HCT116 (cell line): ENCODE data around the gene RUNDC1. TPM values are rescaled to one million over a fixed set of nuclear protein-coding genes. Genes with fewer than 3 reads are reported as not detected.
A peak's percentile ranks its signal among the peaks of the same experiment; 100 is the strongest.

Source experiments
- ATAC-seq: fragments of 200-7000 bp; cut with Tn5 transposase; 2 replicates; pipeline ENCODE4 v1.9.1; 2020; ENCODE audit warnings: mild to moderate bottlenecking, moderate library complexity
- BruUV-seq: library from RNA; stranded (reverse); fragments of 400-500 nt; replicated peaks from 2 replicates; lab custom pipeline; 2021; lab: Mats Ljungman, UMichigan
- CTCF ChIA-PET: fragments of 300-600 bp; sonication (Branson Sonifier 250); formaldehyde crosslinking; loops from one replicate; lab custom pipeline; 2021; ENCODE audit warnings: antibody characterized with exemption; lab: Charles Lee
- POLR2A ChIA-PET: fragments of 300-600, 350-600 bp; sonication (Branson Sonifier 250); formaldehyde crosslinking; loops from one replicate; lab custom pipeline; 2021; ENCODE audit warnings: antibody characterized with exemption; lab: Charles Lee
- RAD21 ChIA-PET, 2 experiments: fragments of 300-600 bp; sonication (Branson Sonifier 250); formaldehyde crosslinking; loops; one replicate each; lab custom pipeline; 2023; ENCODE audit warnings: low total read pairs in 2 of 2; ENCODE audit not compliant: uncharacterized antibody in 2 of 2, unreplicated experiment in 2 of 2, low non-redundant PET in 1 of 2; lab: Charles Lee
- DNase-seq: peaks from one replicate; pipeline ENCODE4 v3.0.0-alpha.2; 2010; ENCODE audit warnings: low read depth, low spot score
- H2AFZ ChIP-seq: fragments of 200-600 bp; shearing (Covaris generic), sonication (generic); 2 replicates; pipeline ENCODE4 v1.6.1; 2017; ENCODE audit warnings: low read depth, mixed run types, mixed read lengths, antibody characterized with exemption, low read length; ENCODE audit not compliant: poor library complexity, severe bottlenecking
- H3K27ac ChIP-seq: 2 replicates; pipeline ENCODE4 v1.5.1; 2012; ENCODE audit warnings: low read depth, low read length
- H3K27me3 ChIP-seq: fragments of 200-600 bp; sonication (generic); 2 replicates; pipeline ENCODE4 v1.6.1; 2016; ENCODE audit warnings: mixed run types, low read length, mixed read lengths; ENCODE audit not compliant: insufficient read depth
- H3K36me3 ChIP-seq, 2 experiments: fragments of 200-500 bp in 1 of 2; fragments of 200-600 bp in 1 of 2; sonication (Bioruptor generic) in 1 of 2; sonication (generic) in 1 of 2; 2 replicates each; pipeline versions ENCODE4 v1.5.1 to v1.6.1; 2014 to 2016; ENCODE audit warnings: low read length in 2 of 2, inconsistent platforms in 1 of 2, mixed read lengths in 1 of 2, mixed run types in 1 of 2; ENCODE audit not compliant: insufficient read depth in 2 of 2, control insufficient read depth in 1 of 2
- H3K4me1 ChIP-seq, 2 experiments: fragments of 200-600 bp in 1 of 2; sonication (generic) in 1 of 2; 2 replicates each; pipeline versions ENCODE4 v1.5.1 to v1.6.1; 2012 to 2017; ENCODE audit warnings: low read length in 2 of 2, inconsistent platforms in 1 of 2, mild to moderate bottlenecking in 1 of 2, mixed read lengths in 1 of 2, mixed run types in 1 of 2, moderate library complexity in 1 of 2; ENCODE audit not compliant: insufficient read depth in 2 of 2, control insufficient read depth in 1 of 2
- H3K4me2 ChIP-seq: fragments of 200-600 bp; sonication (generic); 2 replicates; pipeline ENCODE4 v1.6.1; 2017; ENCODE audit warnings: mixed run types, low read length, mixed read lengths
- H3K4me3 ChIP-seq, 2 experiments: fragments of 200-600 bp in 1 of 2; sonication (generic) in 1 of 2; replicated peaks in 1 of 2; 2 replicates each; pipeline ENCODE4 v1.5.1; 2011 to 2016; ENCODE audit warnings: low read length in 2 of 2, control low read depth in 1 of 2, low read depth in 1 of 2, mild to moderate bottlenecking in 1 of 2, mixed read lengths in 1 of 2, mixed run types in 1 of 2
- H3K79me2 ChIP-seq: fragments of 200-600 bp; sonication (generic); 2 replicates; pipeline ENCODE4 v1.6.1; 2017; ENCODE audit warnings: mild to moderate bottlenecking, mixed run types, low read length, moderate library complexity, mixed read lengths; ENCODE audit not compliant: insufficient read depth
- H3K9ac ChIP-seq: fragments of 200-600 bp; sonication (generic); 2 replicates; pipeline ENCODE4 v1.6.1; 2016; ENCODE audit warnings: low read length, mixed read lengths
- H3K9me2 ChIP-seq: fragments of 200-600 bp; sonication (generic), shearing (Covaris generic); 2 replicates; pipeline ENCODE4 v1.6.1; 2017; ENCODE audit warnings: mixed run types, mild to moderate bottlenecking, moderate library complexity; ENCODE audit not compliant: insufficient read depth
- H3K9me3 ChIP-seq, 2 experiments: fragments of 200-500 bp in 1 of 2; fragments of 200-600 bp in 1 of 2; sonication (Bioruptor generic) in 1 of 2; sonication (generic) in 1 of 2; 2 replicates each; pipeline ENCODE4 v1.6.1; 2014 to 2017; ENCODE audit warnings: low read length in 2 of 2, mixed read lengths in 2 of 2, inconsistent platforms in 1 of 2, low read depth in 1 of 2, mild to moderate bottlenecking in 1 of 2, mixed run types in 1 of 2, moderate library complexity in 1 of 2; ENCODE audit not compliant: control insufficient read depth in 1 of 2, insufficient read depth in 1 of 2
- H4K20me1 ChIP-seq: fragments of 200-600 bp; sonication (generic), shearing (Covaris generic); 2 replicates; pipeline ENCODE4 v1.6.1; 2017; ENCODE audit warnings: mixed run types, mild to moderate bottlenecking, moderate library complexity; ENCODE audit not compliant: insufficient read depth
- CBX3 ChIP-seq: IDR thresholded peaks from 2 replicates; pipeline ENCODE4 v1.6.1; 2012; ENCODE audit warnings: low read depth
- ELF1 ChIP-seq: IDR thresholded peaks from 2 replicates; pipeline ENCODE4 v1.6.1; 2012; ENCODE audit warnings: low read depth, borderline replicate concordance
- EZH2 ChIP-seq: fragments of 200-600 bp; sonication (generic); IDR thresholded peaks from 2 replicates; pipeline ENCODE4 v1.6.1; 2017; ENCODE audit warnings: antibody characterized with exemption, mixed run types
- JUND ChIP-seq: IDR thresholded peaks from 2 replicates; pipeline ENCODE4 v1.6.1; 2012
- MAX ChIP-seq: IDR thresholded peaks from 2 replicates; pipeline ENCODE4 v1.6.1; 2012
- POLR2A ChIP-seq: IDR thresholded peaks from 2 replicates; pipeline ENCODE4 v1.7.0; 2011; ENCODE audit warnings: borderline replicate concordance; ENCODE audit not compliant: insufficient read depth, insufficient read length; ENCODE audit errors: extremely low read depth
- POLR2AphosphoS5 ChIP-seq: IDR thresholded peaks from 2 replicates; pipeline ENCODE4 v1.6.1; 2011; ENCODE audit warnings: mild to moderate bottlenecking, low read depth, low read length, moderate library complexity
- REST ChIP-seq: IDR thresholded peaks from 2 replicates; pipeline ENCODE4 v1.6.1; 2012; ENCODE audit warnings: low read depth
- SRF ChIP-seq: IDR thresholded peaks from 2 replicates; pipeline ENCODE4 v1.6.1; 2012; ENCODE audit warnings: low read depth
- YY1 ChIP-seq: IDR thresholded peaks from 2 replicates; pipeline ENCODE4 v1.6.1; 2011; ENCODE audit warnings: low read length, low read depth, moderate library complexity, mild to moderate bottlenecking; ENCODE audit not compliant: insufficient replicate concordance; ENCODE audit errors: extremely low read depth
- ZBTB33 ChIP-seq: IDR thresholded peaks from 2 replicates; pipeline ENCODE4 v1.6.1; 2011; ENCODE audit warnings: mild to moderate bottlenecking, low read length, moderate library complexity; ENCODE audit not compliant: insufficient replicate concordance; ENCODE audit errors: extremely low read depth
- intact Hi-C: fragments of 100-400 bp; cut with micrococcal nuclease; formaldehyde crosslinking; loops from 2 replicates; pipeline ENCODE4 v1.10.0; 2022
- total RNA-seq: library from RNA; stranded (reverse); gene quantifications from one replicate; pipeline ENCODE4 v1.2.1, GENCODE V29; 2021; ENCODE audit not compliant: unreplicated experiment

Gene RUNDC1
- total RNA-seq, 1 experiment from 2014 or later = 13.0 TPM

- no peak for TF ChIP-seq REST
- no peak for TF ChIP-seq CBX3
Observed at GRCh38 chr17:43014020-43014648, 33.8 kb downstream of the RUNDC1 start (continued).

GRCh38 chr17:43014649-43015542, 34.5 kb downstream of the RUNDC1 start:
- ChIA-PET CTCF (no interaction called here), RAD21 (no interaction called here), POLR2A (interaction anchor here (0.7 to 0.9 kb wide), 2 partner anchors 9 to 17 kb away, joined by 3 read pairs; partner anchors contain the start of gene RPL27)
- no peaks in the 10 kb centered on the region for H3K9me3 ChIP-seq
- BruUV-seq = TSS peak; percentile 39
- no peak overlapping the region for H3K4me3 ChIP-seq
- H3K27me3 ChIP-seq = no peaks in the 10 kb centered on the region
- ATAC-seq (no peak), DNase-seq (no peak)
- H2AFZ ChIP-seq = no peak overlapping the region
- no peak for TF ChIP-seq ZBTB33
- TF ChIP-seq YY1 = no peak
- no peak for TF ChIP-seq POLR2AphosphoS5
- TF ChIP-seq MAX = no peak
- TF ChIP-seq ELF1 = no peak
- TF ChIP-seq EZH2 = no peak
- no peak for TF ChIP-seq JUND
- TF ChIP-seq CBX3 = no peak
- no peak for TF ChIP-seq POLR2A
- TF ChIP-seq SRF = no peak
- TF ChIP-seq REST = no peak
- no peak overlapping the region for H3K27ac ChIP-seq
- H3K4me1 ChIP-seq = peaks cover 10 to 26% of the 10 kb centered on the region in 2 experiments; a peak in 3 of 4 replicates
- no peaks in the 10 kb centered on the region for H4K20me1 ChIP-seq
- no peaks in the 10 kb centered on the region for H3K9me2 ChIP-seq
- H3K4me2 ChIP-seq = no peak overlapping the region
- peaks cover 0 to 9% of the 10 kb centered on the region in 2 experiments; a peak in 3 of 4 replicates for H3K36me3 ChIP-seq
- intact Hi-C loops = no loop called here
- H3K79me2 ChIP-seq = no peaks in the 10 kb centered on the region
- no peak overlapping the region for H3K9ac ChIP-seq
